HepG2 (cell line): ENCODE measurements around the gene CNFN. TPM values are rescaled to one million over a fixed set of nuclear protein-coding genes. Genes with fewer than 3 reads are reported as not detected.

ENCODE experiments used
- ATAC-seq: fragments of 200-7000 bp; cut with Tn5 transposase; 3 replicates; pipeline ENCODE4 v1.9.1; 2020; ENCODE audit warnings: mild to moderate bottlenecking, moderate library complexity
- BruUV-seq: library from RNA; stranded (reverse); fragments of 400-500 nt; replicated peaks from 2 replicates; lab custom pipeline; 2021; lab: Mats Ljungman, UMichigan
- CTCF ChIA-PET: fragments of 300-600 bp; formaldehyde crosslinking; extraction: SDS; loops from one replicate; lab custom pipeline; 2021; ENCODE audit warnings: low total read pairs, inconsistent platforms, low intra/inter-chr PET ratio; lab: Yijun Ruan, JAX
- POLR2A ChIA-PET: fragments of 350-600 bp; sonication (Branson Sonifier 250); formaldehyde crosslinking; loops from one replicate; lab custom pipeline; 2020; ENCODE audit warnings: antibody characterized with exemption, inconsistent platforms; lab: Yijun Ruan, JAX
- DNase-seq: peaks from one replicate; pipeline ENCODE4 v3.0.0-alpha.2; 2015; ENCODE audit warnings: low spot score
- FAIRE-seq: peaks from 3 replicates; lab custom pipeline; 2011; peaks lifted over from hg19 to GRCh38; lab: Jason Lieb, UNC
- H2AFZ ChIP-seq: one replicate; pipeline ENCODE4 v1.6.1; 2011; ENCODE audit warnings: low read length, inconsistent platforms
- H3K27ac ChIP-seq: fragments of 300-600 bp; 3 replicates; pipeline ENCODE4 v1.8.0; 2011; ENCODE audit warnings: mixed run types, mild to moderate bottlenecking, mixed read lengths, low read length, inconsistent platforms; ENCODE audit not compliant: insufficient read depth; ENCODE audit errors: extremely low read length
- H3K27me3 ChIP-seq, 2 experiments: fragments of 200-600 bp in 1 of 2; 2 replicates in 1 of 2; 3 replicates in 1 of 2; pipeline versions ENCODE4 v1.6.0 to v1.8.0; 2011; ENCODE audit warnings: low read length in 2 of 2, mild to moderate bottlenecking in 2 of 2, moderate library complexity in 2 of 2, inconsistent platforms in 1 of 2; ENCODE audit not compliant: insufficient read depth in 2 of 2, control insufficient read depth in 1 of 2
- H3K36me3 ChIP-seq, 2 experiments: fragments of 200-600 bp in 1 of 2; replicated peaks in 1 of 2; 2 replicates in 1 of 2; 3 replicates in 1 of 2; pipeline versions ENCODE4 v1.5.1 to v1.8.0; 2011; ENCODE audit warnings: low read length in 2 of 2, inconsistent platforms in 1 of 2; ENCODE audit not compliant: insufficient read depth in 2 of 2, control insufficient read depth in 1 of 2
- H3K4me1 ChIP-seq: 2 replicates; pipeline ENCODE4 v1.5.1; 2012; ENCODE audit warnings: low read length, inconsistent platforms; ENCODE audit not compliant: insufficient read depth
- H3K4me2 ChIP-seq: 2 replicates; pipeline ENCODE4 v1.6.0; 2011; ENCODE audit warnings: low read depth, low read length, inconsistent platforms
- H3K4me3 ChIP-seq, 3 experiments: fragments of 200-600 bp in 1 of 3; sonication (generic), shearing (Covaris generic) in 1 of 3; replicated peaks in 1 of 3; 2 replicates each; pipeline ENCODE4 v1.5.1; 2011 to 2016; ENCODE audit warnings: low read length in 3 of 3, inconsistent platforms in 2 of 3, low read depth in 2 of 3, mild to moderate bottlenecking in 2 of 3, control low read depth in 1 of 3, mixed read lengths in 1 of 3; ENCODE audit not compliant: insufficient read depth in 1 of 3
- H3K79me2 ChIP-seq: one replicate; pipeline ENCODE4 v1.6.1; 2011; ENCODE audit warnings: low read length, inconsistent platforms; ENCODE audit not compliant: insufficient read depth
- H3K9ac ChIP-seq: 2 replicates; pipeline ENCODE4 v1.6.0; 2011; ENCODE audit warnings: mild to moderate bottlenecking, low read depth, low read length, inconsistent platforms; ENCODE audit not compliant: insufficient read depth
- H3K9me3 ChIP-seq: 2 replicates; pipeline ENCODE4 v1.5.1; 2012; ENCODE audit warnings: mild to moderate bottlenecking, low read length
- H4K20me1 ChIP-seq: 2 replicates; pipeline ENCODE4 v1.6.0; 2011; ENCODE audit warnings: inconsistent platforms, mild to moderate bottlenecking, low read length, moderate library complexity; ENCODE audit not compliant: insufficient read depth
- EHMT2 ChIP-seq: fragments of 200-600 bp; sonication (generic); IDR thresholded peaks from 2 replicates; pipeline ENCODE4 v1.7.0; 2017; ENCODE audit warnings: antibody characterized with exemption, low read depth, low read length, borderline replicate concordance
- HHEX ChIP-seq: IDR thresholded peaks from 2 replicates; pipeline ENCODE4 v1.6.1; 2016; ENCODE audit warnings: control low read depth
- ISL2 ChIP-seq: sonication (generic); formaldehyde crosslinking; IDR thresholded peaks from 2 replicates; pipeline ENCODE4 v1.5.0; 2020; ENCODE audit warnings: missing genetic modification reagents
- MAFG ChIP-seq: sonication (generic); formaldehyde crosslinking; IDR thresholded peaks from 2 replicates; pipeline ENCODE4 v1.5.1; 2020; ENCODE audit warnings: mild to moderate bottlenecking, missing genetic modification reagents
- MIER2 ChIP-seq: IDR thresholded peaks from 2 replicates; pipeline ENCODE4 v1.6.1; 2016; ENCODE audit warnings: missing biosample characterization, missing genetic modification reagents
- NR2C2 ChIP-seq: sonication (generic); formaldehyde crosslinking; IDR thresholded peaks from 2 replicates; pipeline ENCODE4 v1.4.0; 2020; ENCODE audit warnings: missing genetic modification reagents, mild to moderate bottlenecking, moderate library complexity, borderline replicate concordance
- NR2F6 ChIP-seq, 2 experiments: IDR thresholded peaks; 2 replicates each; pipeline ENCODE4 v1.6.1; 2016; ENCODE audit warnings: antibody characterized with exemption in 1 of 2, mild to moderate bottlenecking in 1 of 2
- SMAD1 ChIP-seq: sonication (generic); formaldehyde crosslinking; IDR thresholded peaks from 2 replicates; pipeline ENCODE4 v1.4.0; 2020; ENCODE audit warnings: missing genetic modification reagents, low read depth, mild to moderate bottlenecking, borderline replicate concordance
- ZEB1 ChIP-seq: IDR thresholded peaks from 2 replicates; pipeline ENCODE4 v1.6.1; 2012; ENCODE audit warnings: mild to moderate bottlenecking, low read depth, inconsistent platforms; ENCODE audit not compliant: insufficient replicate concordance
- ZFP37 ChIP-seq: sonication (generic); formaldehyde crosslinking; IDR thresholded peaks from 2 replicates; pipeline ENCODE4 v1.4.0; 2020; ENCODE audit warnings: missing genetic modification reagents, borderline replicate concordance
- ZNF292 ChIP-seq: sonication (generic); formaldehyde crosslinking; IDR thresholded peaks from 2 replicates; pipeline ENCODE4 v1.8.1; 2022; ENCODE audit warnings: mild to moderate bottlenecking, low read depth, missing genetic modification reagents, borderline replicate concordance
- WGBS: methylation state at CpG from one replicate; pipeline ENCODE4 v1.1.6; 2017; ENCODE audit warnings: low lambda C conversion rate; 5-methylcytosine and 5-hydroxymethylcytosine counted together
- in situ Hi-C: cut with HindIII; loops from 2 replicates; pipeline ENCODE4 v1.10.0; 2017; ENCODE audit warnings: low pct_unique_long_range_greater_than_20kb; ENCODE audit not compliant: extremely low pct_ligation_motif_present
- intact Hi-C: fragments of 100-400 bp; cut with micrococcal nuclease; formaldehyde crosslinking; loops from one replicate; pipeline ENCODE4 v1.10.0; 2022; ENCODE audit not compliant: unreplicated experiment
- polyA plus RNA-seq, 8 experiments: library from polyadenylated mRNA; depleted of rRNA in 3 of 8; stranded (reverse) in 7 of 8; unstranded in 1 of 8; fragments of >200 nt; fragmentation: Illumina TruSeq in 4 of 8; extraction: Trizol in 4 of 8; gene quantifications; 2 replicates each; pipeline versions ENCODE4 v1.2.1 to v1.2.3, GENCODE V29; 2011 to 2016; ENCODE audit warnings: low read depth in 4 of 8, missing spikeins in 1 of 8, mixed read lengths in 1 of 8; ENCODE audit not compliant: insufficient read depth in 1 of 8
- total RNA-seq, 5 experiments: library from RNA; depleted of rRNA; stranded (reverse); fragments of >200 nt; fragmentation: Illumina TruSeq; extraction: Trizol; gene quantifications; 2 replicates each; pipeline ENCODE4 v1.2.3, GENCODE V29; 2016; ENCODE audit warnings: low read depth in 1 of 5
- TF ChIP-seq, protein P1 (sequence below): sonication (generic); formaldehyde crosslinking; IDR thresholded peaks from 2 replicates; pipeline ENCODE4 v1.5.0; 2020; ENCODE audit warnings: missing genetic modification reagents

The CNFN gene
- total and polyA plus RNA-seq, 2 of the 13 experiments (the other 11 are each of a cell fraction or from before 2014, with no cell fraction given): 0.35 to 1.1 TPM

DNA sequence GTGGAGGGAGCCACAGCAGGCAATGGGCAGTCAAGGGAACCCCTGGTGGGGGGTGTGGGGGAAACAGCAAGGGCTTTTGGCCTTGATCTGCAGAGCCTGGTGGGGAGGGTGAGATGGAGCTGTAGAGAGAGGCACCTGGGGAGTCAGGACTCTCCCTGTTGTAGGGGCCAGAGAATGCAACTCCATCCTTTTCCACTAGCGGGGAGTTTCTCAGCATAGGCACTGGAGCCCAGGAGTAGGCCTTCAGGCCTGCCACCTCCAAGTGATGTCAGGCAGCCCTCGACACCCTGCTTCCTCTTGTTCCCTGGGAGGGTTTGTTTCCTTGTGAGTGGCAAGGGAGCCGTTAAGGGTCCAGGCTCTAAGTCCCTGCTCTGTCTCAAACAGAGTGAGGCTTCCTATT is 39.7 kb downstream of the CNFN start (continued):
- TF ChIP-seq, protein P1, sequence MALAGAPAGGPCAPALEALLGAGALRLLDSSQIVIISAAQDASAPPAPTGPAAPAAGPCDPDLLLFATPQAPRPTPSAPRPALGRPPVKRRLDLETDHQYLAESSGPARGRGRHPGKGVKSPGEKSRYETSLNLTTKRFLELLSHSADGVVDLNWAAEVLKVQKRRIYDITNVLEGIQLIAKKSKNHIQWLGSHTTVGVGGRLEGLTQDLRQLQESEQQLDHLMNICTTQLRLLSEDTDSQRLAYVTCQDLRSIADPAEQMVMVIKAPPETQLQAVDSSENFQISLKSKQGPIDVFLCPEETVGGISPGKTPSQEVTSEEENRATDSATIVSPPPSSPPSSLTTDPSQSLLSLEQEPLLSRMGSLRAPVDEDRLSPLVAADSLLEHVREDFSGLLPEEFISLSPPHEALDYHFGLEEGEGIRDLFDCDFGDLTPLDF (CRISPR knock-in tag): no peak
- no peak for TF ChIP-seq MAFG (CRISPR knock-in tag)
- no peak for TF ChIP-seq MIER2 (CRISPR knock-in tag)
- TF ChIP-seq ZEB1: no peak
- TF ChIP-seq NR2C2 (CRISPR knock-in tag): no peak
- no peak for TF ChIP-seq ISL2 (CRISPR knock-in tag)
- TF ChIP-seq ZFP37 (CRISPR knock-in tag): no peak
- TF ChIP-seq EHMT2: no peak
- no peak for TF ChIP-seq ZNF292 (CRISPR knock-in tag)
- no peak for TF ChIP-seq SMAD1 (CRISPR knock-in tag)

DNA sequence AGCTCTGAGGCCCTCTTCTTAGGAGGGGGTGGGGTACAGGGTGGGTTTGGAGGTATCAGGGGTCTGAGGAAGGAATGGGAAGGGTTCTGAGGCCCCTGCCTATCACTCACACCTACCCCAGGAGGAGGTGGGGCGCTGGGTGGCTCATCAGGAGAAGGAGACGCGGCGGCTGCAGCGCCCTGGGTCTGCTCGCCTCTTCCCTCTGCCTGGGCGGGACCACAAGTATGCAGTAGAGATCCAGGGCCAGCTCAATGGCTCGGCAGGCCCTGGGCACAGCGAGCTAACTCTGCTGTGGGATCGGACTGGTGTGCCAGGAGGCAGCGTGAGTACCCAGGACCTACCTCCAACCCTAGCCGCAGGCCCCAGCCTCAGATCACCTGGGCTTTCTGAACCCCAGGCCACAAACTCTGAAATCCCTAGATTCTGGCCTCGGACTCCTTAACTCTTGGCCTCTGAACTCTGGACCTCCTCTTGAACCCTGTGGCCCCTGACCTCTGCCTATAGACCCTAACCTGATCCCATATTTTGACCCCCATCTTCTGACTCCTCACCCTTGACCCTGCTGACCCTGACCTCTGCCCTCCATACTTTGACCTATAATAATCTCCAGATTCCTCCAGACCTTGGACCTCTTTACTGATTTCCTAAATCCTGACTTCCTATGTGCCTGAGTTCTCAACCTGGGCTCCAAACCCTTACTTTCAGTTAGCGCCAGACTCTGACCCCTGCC is 40.6 kb downstream of the CNFN start:
- Histone ChIP-seq H3K36me3 (peaks cover 2 to 5% of the 10 kb centered on the region in 2 experiments; a peak in 2 of 5 replicates), H3K9me3 (no peaks in the 10 kb centered on the region), H3K4me2 (no peak overlapping the region), H3K4me1 (no peaks in the 10 kb centered on the region), H3K27ac (no peak overlapping the region), H3K9ac (no peak overlapping the region), H2AFZ (no peak overlapping the region), H3K79me2 (no peaks in the 10 kb centered on the region), H3K4me3 (no peak overlapping the region), H3K27me3 (no peaks in the 10 kb centered on the region), H4K20me1 (no peaks in the 10 kb centered on the region)
- CTCF ChIA-PET: no interaction called here
- 92% methylated on average over 9 of the region's 14 CpGs for WGBS
- BruUV-seq: no TSS peak
- no peak for ATAC-seq
- TF ChIP-seq NR2F6 (IDR thresholded peaks at IDR 0.05) (peak; percentile 39; the same call in 1 of the 2 replicates), NR2F6 (CRISPR knock-in tag; IDR thresholded peaks at IDR 0.05) (no peak), HHEX (CRISPR knock-in tag) (no peak)
- FAIRE-seq: no peak
- intact Hi-C loops: no loop called here
- in situ Hi-C loops: no loop called here
- DNase-seq: no peak
- POLR2A ChIA-PET: no interaction called here
